CD14-positive monocyte (primary cell): ENCODE data around the gene GATD1. TPM values are rescaled to one million over a fixed set of nuclear protein-coding genes. Genes with fewer than 3 reads are reported as not detected.

Experiments used
- DNase-seq, 3 donors: peaks; one replicate each; pipeline ENCODE4 v3.0.0-alpha.2; 2011 to 2022
- H2AFZ ChIP-seq: 2 replicates; pipeline ENCODE4 v1.6.0; 2012; ENCODE audit warnings: mild to moderate bottlenecking, low read depth, low read length, inconsistent platforms; ENCODE audit not compliant: insufficient read depth, poor library complexity, severe bottlenecking
- H3K27ac ChIP-seq, 2 donors: 1 replicate in 1 of 2; 2 replicates in 1 of 2; pipeline ENCODE4 v1.5.1; 2012 to 2013; ENCODE audit warnings: low read length in 2 of 2, control low read depth in 1 of 2, inconsistent platforms in 1 of 2, low read depth in 1 of 2, mild to moderate bottlenecking in 1 of 2
- H3K27me3 ChIP-seq, 2 donors: one replicate each; pipeline versions ENCODE4 v1.6.0 to v1.6.1; 2011 to 2013; ENCODE audit warnings: low read length in 2 of 2; ENCODE audit not compliant: control insufficient read depth in 2 of 2, insufficient read depth in 2 of 2
- H3K36me3 ChIP-seq, 2 donors: replicated peaks in 1 of 2; 1 replicate in 1 of 2; 2 replicates in 1 of 2; pipeline versions ENCODE4 v1.5.1 to v1.6.1; 2012 to 2013; ENCODE audit warnings: low read length in 2 of 2, control low read depth in 1 of 2, inconsistent platforms in 1 of 2, mild to moderate bottlenecking in 1 of 2; ENCODE audit not compliant: insufficient read depth in 2 of 2, control insufficient read depth in 1 of 2
- H3K4me1 ChIP-seq, 2 donors: 1 replicate in 1 of 2; 2 replicates in 1 of 2; pipeline versions ENCODE4 v1.5.1 to v1.6.1; 2012 to 2013; ENCODE audit warnings: low read length in 2 of 2, control low read depth in 1 of 2, inconsistent platforms in 1 of 2, mild to moderate bottlenecking in 1 of 2, moderate library complexity in 1 of 2; ENCODE audit not compliant: insufficient read depth in 2 of 2, control insufficient read depth in 1 of 2
- H3K4me2 ChIP-seq: replicated peaks from 2 replicates; pipeline ENCODE3; 2012; ENCODE audit warnings: low read length, moderate library complexity, mild to moderate bottlenecking; ENCODE audit not compliant: poor library complexity, severe bottlenecking; ENCODE audit errors: extremely low read depth
- H3K4me3 ChIP-seq, 3 experiments: fragments of 200-600 bp in 1 of 3; sonication (generic) in 1 of 3; replicated peaks in 1 of 3; 1 replicate in 2 of 3; 2 replicates in 1 of 3; pipeline ENCODE4 v1.5.1; 2011 to 2013; ENCODE audit warnings: low read length in 3 of 3, mild to moderate bottlenecking in 3 of 3, control low read depth in 2 of 3, low read depth in 2 of 3, inconsistent platforms in 1 of 3, moderate library complexity in 1 of 3
- H3K79me2 ChIP-seq: 2 replicates; pipeline ENCODE4 v1.6.0; 2012; ENCODE audit warnings: mild to moderate bottlenecking, control low read depth, inconsistent platforms, low read length, moderate library complexity; ENCODE audit not compliant: insufficient read depth
- H3K9ac ChIP-seq: 2 replicates; pipeline ENCODE4 v1.6.0; 2017; ENCODE audit warnings: low read length, mild to moderate bottlenecking; ENCODE audit not compliant: insufficient read depth, poor library complexity, severe bottlenecking
- H3K9me3 ChIP-seq, 2 donors: replicated peaks in 1 of 2; 1 replicate in 1 of 2; 2 replicates in 1 of 2; pipeline versions ENCODE4 v1.5.1 to v1.6.1; 2012 to 2013; ENCODE audit warnings: low read length in 2 of 2, control low read depth in 1 of 2; ENCODE audit not compliant: control insufficient read depth in 1 of 2, insufficient read depth in 1 of 2
- H4K20me1 ChIP-seq: 2 replicates; pipeline ENCODE4 v1.6.0; 2012; ENCODE audit warnings: mild to moderate bottlenecking, low read length, control low read depth, moderate library complexity; ENCODE audit not compliant: insufficient read depth
- H3K27ac Mint-ChIP-seq, 7 donors: one replicate each; pipeline ENCODE4 v1.8.0; 2020; ENCODE audit warnings: mild to moderate bottlenecking in 7 of 7, mixed read lengths in 7 of 7, moderate library complexity in 6 of 7, inconsistent platforms in 2 of 7
- H3K27me3 Mint-ChIP-seq, 3 donors: one replicate each; pipeline ENCODE4 v1.8.0; 2021 to 2022; ENCODE audit warnings: low read depth in 3 of 3, mild to moderate bottlenecking in 3 of 3, mixed read lengths in 3 of 3, moderate library complexity in 3 of 3, inconsistent platforms in 1 of 3
- H3K36me3 Mint-ChIP-seq, 2 donors: one replicate each; pipeline ENCODE4 v1.8.0; 2020; ENCODE audit warnings: mixed read lengths in 2 of 2, inconsistent platforms in 1 of 2, mild to moderate bottlenecking in 1 of 2
- H3K4me1 Mint-ChIP-seq: one replicate; pipeline ENCODE4 v1.8.0; 2020; ENCODE audit warnings: mild to moderate bottlenecking, mixed read lengths
- H3K4me3 Mint-ChIP-seq, 2 donors: one replicate each; pipeline ENCODE4 v1.8.0; 2020; ENCODE audit warnings: mild to moderate bottlenecking in 2 of 2, mixed read lengths in 2 of 2, moderate library complexity in 1 of 2
- H3K9me3 Mint-ChIP-seq, 7 donors: one replicate each; pipeline ENCODE4 v1.8.0; 2020 to 2022; ENCODE audit warnings: mixed read lengths in 7 of 7, mild to moderate bottlenecking in 6 of 7, moderate library complexity in 6 of 7, inconsistent platforms in 2 of 7
- CTCF ChIP-seq: fragments of 200-600 bp; IDR thresholded peaks from one replicate; pipeline ENCODE4 v1.8.0; 2022; ENCODE audit warnings: antibody characterized with exemption, mild to moderate bottlenecking
- WGBS: methylation state at CpG from one replicate; pipeline ENCODE4 v1.1.5; 2013; ENCODE audit warnings: missing lambda C conversion rate; ENCODE audit not compliant: insufficient coverage; 5-methylcytosine and 5-hydroxymethylcytosine counted together
- intact Hi-C, 2 donors: fragments of 100-400 bp; cut with micrococcal nuclease; formaldehyde crosslinking; loops; one replicate each; pipeline versions ENCODE4 v1.15.0 to v1.15.1; 2023
- polyA plus RNA-seq, 3 donors: library from polyadenylated mRNA; depleted of rRNA in 1 of 3; unstranded in 2 of 3; stranded (reverse) in 1 of 3; fragments of 300-500 nt in 2 of 3; fragments of >200 nt in 1 of 3; fragmentation: Illumina TruSeq in 2 of 3; gene quantifications; 1 replicate in 2 of 3; 2 replicates in 1 of 3; pipeline ENCODE4 v1.2.3, GENCODE V29; 2012 to 2021

The GATD1 gene
- polyA plus RNA-seq, 3 donors: 4.5 to 45.6 (median 4.6) TPM

DNA sequence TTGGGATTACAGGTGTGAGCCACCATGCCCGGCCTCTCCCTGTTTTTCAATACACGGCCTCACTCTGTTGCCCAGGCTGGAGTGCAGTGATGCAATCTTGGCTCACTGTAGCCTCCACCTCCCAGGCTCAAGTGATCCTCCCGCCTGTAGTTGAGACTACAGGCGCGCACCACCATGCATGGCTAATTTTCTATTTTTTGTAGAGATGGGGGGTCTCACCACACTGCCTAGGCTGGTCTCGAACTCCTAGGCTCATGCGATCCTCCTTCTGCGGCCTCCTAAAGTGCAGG is 11.5 kb downstream of the GATD1 start:
- Histone ChIP-seq H3K27me3 (no peaks in the 10 kb centered on the region), H3K4me2 (no peak overlapping the region), H2AFZ (no peak overlapping the region), H4K20me1 (peaks cover 70% of the 10 kb centered on the region), H3K79me2 (peaks cover 8% of the 10 kb centered on the region), H3K4me3 (no peak overlapping the region), H3K27ac (no peak overlapping the region), H3K4me1 (no peaks in the 10 kb centered on the region), H3K36me3 (peaks cover 52 to 76% of the 10 kb centered on the region in 2 donors), H3K9ac (no peak overlapping the region), H3K9me3 (no peaks in the 10 kb centered on the region)
- 90% methylated on average over 4 of the region's 8 CpGs for WGBS
- no peak overlapping the region for H3K4me3 Mint-ChIP-seq
- TF ChIP-seq CTCF: no peak
- H3K4me1 Mint-ChIP-seq: peaks cover 9% of the 10 kb centered on the region
- H3K27ac Mint-ChIP-seq: peak overlapping the region in 4 of 7 donors; percentile 33 to 87 (median 56)
- intact Hi-C loops: loop anchor here in 1 of 2 donors (2.0 kb wide), 1 partner anchor 103 kb away; no protein-coding TSS in a partner anchor
- H3K9me3 Mint-ChIP-seq: peaks cover 0 to 2% (median 0%) of the 10 kb centered on the region in 7 donors
- no peak for DNase-seq
- H3K36me3 Mint-ChIP-seq: peaks cover 47 to 74% of the 10 kb centered on the region in 2 donors
- no peaks in the 10 kb centered on the region for H3K27me3 Mint-ChIP-seq

- no peaks in the 10 kb centered on the region for H3K9me3 ChIP-seq
- peaks cover 52 to 76% of the 10 kb centered on the region in 2 donors for H3K36me3 ChIP-seq
- H3K36me3 Mint-ChIP-seq: peaks cover 47 to 74% of the 10 kb centered on the region in 2 donors
- peaks cover 75% of the 10 kb centered on the region for H4K20me1 ChIP-seq
- no peak overlapping the region for H3K9ac ChIP-seq
- TF ChIP-seq CTCF: peak; percentile 76
- H3K27me3 ChIP-seq: no peaks in the 10 kb centered on the region
- 59% methylated on average over 8 of the region's 19 CpGs for WGBS
- H3K79me2 ChIP-seq: peaks cover 12% of the 10 kb centered on the region
- H3K4me1 ChIP-seq: no peaks in the 10 kb centered on the region
- H3K9me3 Mint-ChIP-seq: peaks cover 0 to 2% (median 0%) of the 10 kb centered on the region in 7 donors
- H3K4me3 ChIP-seq: no peak overlapping the region
- H3K4me3 Mint-ChIP-seq: no peak overlapping the region
- peaks cover 9% of the 10 kb centered on the region for H3K4me1 Mint-ChIP-seq
- DNase-seq: peak; percentile 49 to 65 (median 52)
- H3K27ac ChIP-seq: no peak overlapping the region
- peak overlapping the region in 5 of 7 donors; percentile 33 to 87 (median 63) for H3K27ac Mint-ChIP-seq
- no peaks in the 10 kb centered on the region for H3K27me3 Mint-ChIP-seq
- no peak overlapping the region for H3K4me2 ChIP-seq
- intact Hi-C loops: loop anchor here in 1 of 2 donors (2.0 kb wide), 1 partner anchor 102 kb away; no protein-coding TSS in a partner anchor
- no peak overlapping the region for H2AFZ ChIP-seq
Observed at GRCh38 chr11:765025-765801, 12.1 kb downstream of the GATD1 start.
